Peyer's patch (tissue), 4 donors: ENCODE results near the gene MCF2L. TPM values are rescaled to one million over a fixed set of nuclear protein-coding genes. Genes with fewer than 3 reads are reported as not detected.
"Not testable (repeated sequence)": the region's sequence is repeated elsewhere in the genome, so short reads cannot be mapped to it uniquely, and the experiment has no call there.

ENCODE experiments used
- DNase-seq, 3 donors: peaks; one replicate each; pipeline ENCODE4 v3.0.0-alpha.2; 2017 to 2019
- H3K27ac ChIP-seq, 4 donors: fragments of 200-600 bp; sonication (generic); one replicate each; pipeline ENCODE4 v1.5.1; 2016 to 2019
- H3K27me3 ChIP-seq, 2 donors: fragments of 200-600 bp; sonication (generic); one replicate each; pipeline ENCODE4 v1.5.1; 2019
- H3K36me3 ChIP-seq, 3 donors: fragments of 200-600 bp; sonication (generic); one replicate each; pipeline ENCODE4 v1.5.1; 2016 to 2019
- H3K4me1 ChIP-seq, 4 donors: fragments of 200-600 bp; sonication (generic); one replicate each; pipeline ENCODE4 v1.5.1; 2016 to 2019
- H3K4me3 ChIP-seq, 4 donors: fragments of 200-600 bp; sonication (generic); 1 replicate in 3 of 4; 2 replicates in 1 of 4; pipeline ENCODE4 v1.5.1; 2016 to 2019; ENCODE audit warnings: mild to moderate bottlenecking in 1 of 4
- H3K9me3 ChIP-seq, 4 donors: fragments of 200-600 bp; sonication (generic); one replicate each; pipeline ENCODE4 v1.5.1; 2016 to 2019; ENCODE audit warnings: mild to moderate bottlenecking in 1 of 4
- POLR2A ChIP-seq, 2 donors: fragments of 450-650 bp; IDR thresholded peaks; one replicate each; pipeline ENCODE4 v1.5.1; 2017; ENCODE audit warnings: antibody characterized with exemption in 2 of 2, mild to moderate bottlenecking in 2 of 2, moderate library complexity in 2 of 2
- total RNA-seq, 4 donors: library from RNA; depleted of rRNA; stranded (reverse); fragments of >200 nt; gene quantifications; one replicate each; pipeline ENCODE4 v1.1.0, GENCODE V29; 2016
- TF ChIP-seq, protein P1 (sequence below), 6 experiments: fragments of 450-650 bp in 4 of 6; fragments of 200-600 bp in 2 of 6; sonication (generic) in 1 of 6; IDR thresholded peaks; one replicate each; pipeline ENCODE4 v1.5.1; 2017 to 2019; ENCODE audit warnings: antibody characterized with exemption in 6 of 6, mild to moderate bottlenecking in 3 of 6, moderate library complexity in 1 of 6

The MCF2L gene
- total RNA-seq, 4 donors from 2014 or later, result 81.4 to 165 (median 149) TPM

DNA sequence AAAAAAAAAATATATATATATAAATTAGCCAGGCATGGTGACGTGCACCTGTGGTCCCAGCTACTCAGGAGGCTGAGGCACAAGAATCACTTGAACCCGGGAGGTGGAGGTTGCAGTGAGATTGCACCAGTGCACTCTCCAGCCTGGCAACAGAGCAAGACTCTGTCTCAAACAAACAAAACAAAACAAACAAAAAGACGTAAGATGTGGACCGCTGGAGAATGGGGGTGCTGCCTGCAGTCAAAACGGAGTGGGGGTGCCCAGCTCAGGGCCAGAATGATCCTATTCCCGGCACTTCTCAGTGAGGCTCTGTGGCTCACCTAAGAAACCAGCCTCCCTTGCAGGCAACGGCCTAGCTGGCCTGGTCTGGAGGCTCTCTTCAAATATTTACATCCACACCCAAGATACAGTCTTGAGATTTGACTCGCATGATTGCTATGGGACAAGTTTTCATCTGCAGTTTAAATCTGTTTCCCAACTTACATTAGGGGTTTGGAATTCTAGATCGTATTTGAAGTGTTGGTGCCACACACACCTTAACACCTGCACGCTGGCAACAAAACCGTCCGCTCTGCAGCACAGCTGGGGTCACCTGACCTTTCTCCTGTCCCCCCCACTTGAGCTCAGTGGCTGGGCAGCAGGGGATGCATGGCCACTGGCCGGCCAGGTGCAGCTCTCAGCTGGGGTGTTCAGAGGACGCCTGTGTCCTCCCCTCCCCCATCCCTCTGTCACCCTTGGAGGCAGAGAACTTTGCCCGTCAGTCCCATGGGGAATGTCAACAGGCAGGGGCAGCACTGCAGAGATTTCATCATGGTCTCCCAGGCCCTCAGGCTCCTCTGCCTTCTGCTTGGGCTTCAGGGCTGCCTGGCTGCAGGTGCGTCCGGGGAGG is 136.3 kb downstream of the MCF2L start, which contains the start of gene F7:
TSS of gene F7 (plus strand) at position 760 of the 889 bp plus-strand sequence. CDS start at position 811, 51 bp downstream.
- no peak for TF ChIP-seq POLR2A (IDR thresholded peaks at IDR 0.05)
- TF ChIP-seq, protein P1, sequence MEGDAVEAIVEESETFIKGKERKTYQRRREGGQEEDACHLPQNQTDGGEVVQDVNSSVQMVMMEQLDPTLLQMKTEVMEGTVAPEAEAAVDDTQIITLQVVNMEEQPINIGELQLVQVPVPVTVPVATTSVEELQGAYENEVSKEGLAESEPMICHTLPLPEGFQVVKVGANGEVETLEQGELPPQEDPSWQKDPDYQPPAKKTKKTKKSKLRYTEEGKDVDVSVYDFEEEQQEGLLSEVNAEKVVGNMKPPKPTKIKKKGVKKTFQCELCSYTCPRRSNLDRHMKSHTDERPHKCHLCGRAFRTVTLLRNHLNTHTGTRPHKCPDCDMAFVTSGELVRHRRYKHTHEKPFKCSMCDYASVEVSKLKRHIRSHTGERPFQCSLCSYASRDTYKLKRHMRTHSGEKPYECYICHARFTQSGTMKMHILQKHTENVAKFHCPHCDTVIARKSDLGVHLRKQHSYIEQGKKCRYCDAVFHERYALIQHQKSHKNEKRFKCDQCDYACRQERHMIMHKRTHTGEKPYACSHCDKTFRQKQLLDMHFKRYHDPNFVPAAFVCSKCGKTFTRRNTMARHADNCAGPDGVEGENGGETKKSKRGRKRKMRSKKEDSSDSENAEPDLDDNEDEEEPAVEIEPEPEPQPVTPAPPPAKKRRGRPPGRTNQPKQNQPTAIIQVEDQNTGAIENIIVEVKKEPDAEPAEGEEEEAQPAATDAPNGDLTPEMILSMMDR (IDR thresholded peaks at IDR 0.05), result no peak
- peak in 1 of 3 donors; percentile 62 for DNase-seq
- Histone ChIP-seq H3K4me3 (peak within 1 kb of the TSS in 1 of 4 donors; percentile 41), H3K4me1 (peaks cover 0 to 14% (median 0%) of the 10 kb centered on the region in 4 donors), H3K9me3 (no peaks in the 10 kb centered on the region), H3K36me3 (no peaks in the 10 kb centered on the region), H3K27me3 (peaks cover 0 to 12% of the 10 kb centered on the region in 2 donors), H3K27ac (no peak within 1 kb of the TSS)

DNA sequence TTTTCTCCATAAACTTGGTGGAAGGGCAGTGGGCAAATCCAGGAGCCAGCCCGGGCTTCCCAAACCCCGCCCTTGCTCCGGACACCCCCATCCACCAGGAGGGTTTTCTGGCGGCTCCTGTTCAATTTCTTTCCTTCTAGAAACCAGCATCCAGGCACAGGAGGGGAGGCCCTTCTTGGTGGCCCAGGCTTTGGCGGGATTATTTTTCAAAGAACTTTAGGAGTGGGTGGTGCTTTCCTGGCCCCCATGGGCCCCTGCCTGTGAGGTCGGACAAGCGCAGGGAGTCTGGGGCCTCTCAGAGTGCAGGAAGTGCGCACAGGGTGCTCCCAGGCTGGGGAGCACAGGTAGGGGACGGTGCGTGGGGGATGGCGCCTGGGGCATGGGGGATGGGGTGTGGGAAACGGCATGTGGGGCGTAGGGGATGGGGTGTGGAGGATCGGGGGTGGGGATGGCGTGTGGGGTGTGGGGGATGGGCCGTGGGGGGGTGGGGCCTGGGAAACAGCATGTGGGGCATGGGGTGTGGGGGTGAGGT is 137.0 kb downstream of the MCF2L start:
- Histone ChIP-seq H3K36me3 (no peaks in the 10 kb centered on the region), H3K4me3 (peak overlapping the region in 1 of 4 donors; percentile 41), H3K27me3 (peaks cover 0 to 18% of the 10 kb centered on the region in 2 donors), H3K9me3 (peaks cover 0 to 5% (median 0%) of the 10 kb centered on the region in 4 donors), H3K27ac (no peak overlapping the region), H3K4me1 (peaks cover 0 to 21% (median 0%) of the 10 kb centered on the region in 4 donors)
- TF ChIP-seq POLR2A (IDR thresholded peaks at IDR 0.05), result no peak
- TF ChIP-seq, protein P1 (IDR thresholded peaks at IDR 0.05), result no peak
- DNase-seq, result no peak

DNA sequence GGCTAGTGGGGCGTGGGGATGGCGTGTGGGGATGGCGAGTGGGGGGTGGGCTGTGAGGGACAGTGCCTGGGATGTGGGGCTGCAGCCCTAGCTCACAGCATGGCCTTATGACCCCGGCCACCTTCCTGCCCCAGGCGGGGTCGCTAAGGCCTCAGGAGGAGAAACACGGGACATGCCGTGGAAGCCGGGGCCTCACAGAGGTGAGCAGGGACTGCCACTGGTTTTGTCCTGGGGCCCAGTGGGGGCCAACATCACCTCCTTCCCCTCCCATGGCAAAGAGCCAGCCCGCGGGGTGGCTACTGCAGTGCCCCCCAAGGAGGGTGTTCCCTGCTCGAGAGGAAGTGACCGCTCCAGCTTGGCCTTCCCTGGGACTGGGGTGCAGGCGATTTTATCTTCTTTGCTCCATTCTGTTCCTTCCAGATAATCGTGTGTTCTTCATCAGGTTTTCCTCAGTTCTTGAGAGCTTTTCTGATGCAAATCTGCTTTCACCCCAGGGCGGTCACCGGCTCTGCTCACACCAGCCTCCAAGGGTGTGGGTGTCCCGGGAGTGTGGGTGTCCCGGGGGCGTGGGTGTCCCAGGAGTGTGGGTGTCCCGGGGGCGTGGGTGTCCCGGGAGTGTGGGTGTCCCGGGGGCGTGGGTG is 137.8 kb downstream of the MCF2L start:
- peaks cover 0 to 18% of the 10 kb centered on the region in 2 donors for H3K27me3 ChIP-seq
- H3K9me3 ChIP-seq, result peaks cover 0 to 5% (median 0%) of the 10 kb centered on the region in 4 donors
- DNase-seq, result no peak
- H3K4me1 ChIP-seq, result peaks cover 0 to 21% (median 0%) of the 10 kb centered on the region in 4 donors
- H3K27ac ChIP-seq, result no peak overlapping the region
- H3K36me3 ChIP-seq, result no peaks in the 10 kb centered on the region
- TF ChIP-seq POLR2A (IDR thresholded peaks at IDR 0.05), result no peak
- TF ChIP-seq, protein P1 (IDR thresholded peaks at IDR 0.05), result no peak
- H3K4me3 ChIP-seq, result no peak overlapping the region

DNA sequence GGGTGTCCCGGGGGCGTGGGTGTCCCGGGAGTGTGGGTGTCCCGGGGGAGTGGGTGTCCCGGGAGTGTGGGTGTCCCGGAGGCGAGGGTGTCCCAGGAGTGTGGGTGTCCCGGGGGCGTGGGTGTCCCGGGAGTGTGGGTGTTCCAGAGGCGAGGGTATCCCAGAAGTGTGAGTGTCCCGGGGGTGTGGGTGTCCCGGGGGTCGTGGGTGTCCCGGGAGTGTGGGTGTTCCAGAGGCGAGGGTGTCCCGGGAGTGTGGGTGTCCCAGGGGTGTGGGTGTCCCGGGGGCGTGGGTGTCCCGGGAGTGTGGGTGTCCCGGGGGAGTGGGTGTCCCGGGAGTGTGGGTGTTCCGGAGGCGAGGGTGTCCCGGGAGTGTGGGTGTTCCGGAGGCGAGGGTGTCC is 139.5 kb downstream of the MCF2L start:
- Histone ChIP-seq H3K27me3 (peaks cover 0 to 18% of the 10 kb centered on the region in 2 donors), H3K4me1 (peaks cover 0 to 21% (median 0%) of the 10 kb centered on the region in 4 donors)
- not testable (repeated sequence) for H3K9me3 ChIP-seq, H3K27ac ChIP-seq, H3K4me3 ChIP-seq, H3K36me3 ChIP-seq
- peak in 1 of 3 donors; percentile 23 for DNase-seq

DNA sequence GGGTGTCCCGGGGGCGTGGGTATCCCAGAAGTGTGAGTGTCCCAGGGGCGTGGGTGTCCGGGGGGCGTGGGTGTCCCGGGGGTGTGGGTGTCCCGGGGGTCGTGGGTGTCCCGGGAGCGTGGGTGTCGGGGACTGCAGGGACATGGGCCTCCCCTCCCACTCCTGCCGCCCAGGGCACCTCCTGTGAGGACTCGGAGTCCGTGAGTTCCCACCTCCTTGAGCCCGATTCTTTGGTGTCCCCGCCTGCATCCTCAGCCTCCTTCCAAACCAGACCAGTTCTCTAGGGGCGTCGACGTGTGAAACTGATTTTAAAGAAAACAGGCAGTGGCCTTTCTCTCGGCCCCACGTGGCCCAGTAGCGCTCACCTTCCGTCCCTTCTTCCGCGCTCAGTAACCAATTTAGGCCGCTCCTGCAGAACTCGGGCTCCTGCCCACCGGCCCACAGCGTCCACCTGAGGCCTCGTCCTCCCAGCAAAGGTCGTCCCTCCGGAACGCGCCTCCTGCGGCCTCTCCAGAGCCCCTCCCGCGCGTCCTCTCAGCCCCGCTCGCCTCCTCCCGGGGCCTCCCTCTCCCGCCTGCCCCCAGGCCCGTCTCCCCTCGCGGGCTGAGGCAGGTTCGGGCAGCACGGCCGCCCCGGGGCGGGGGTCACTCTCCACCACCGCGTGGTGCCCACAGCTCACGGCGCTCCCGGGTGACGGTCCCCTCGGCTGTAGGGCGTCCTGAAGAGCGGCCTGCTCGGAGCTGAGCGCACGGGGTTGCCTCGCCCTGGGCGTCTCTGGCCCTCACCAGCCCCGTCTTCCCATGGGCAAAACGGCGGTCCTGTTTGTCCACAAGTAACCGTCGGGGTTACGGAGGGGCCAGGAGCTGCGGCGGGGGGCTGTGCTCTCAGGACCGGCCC is 140.4 kb downstream of the MCF2L start:
- TF ChIP-seq, protein P1 (IDR thresholded peaks at IDR 0.05), result no peak
- TF ChIP-seq POLR2A (IDR thresholded peaks at IDR 0.05), result no peak
- no peaks in the 10 kb centered on the region for H3K36me3 ChIP-seq
- peaks cover 0 to 5% (median 0%) of the 10 kb centered on the region in 4 donors for H3K9me3 ChIP-seq
- peaks cover 0 to 18% of the 10 kb centered on the region in 2 donors for H3K27me3 ChIP-seq
- peaks cover 0 to 21% (median 0%) of the 10 kb centered on the region in 4 donors for H3K4me1 ChIP-seq
- H3K27ac ChIP-seq, result no peak overlapping the region
- peak in 2 of 3 donors; percentile 35 to 43 for DNase-seq
- H3K4me3 ChIP-seq, result peak overlapping the region in 2 of 4 donors; percentile 42 to 43
